Endothelial cell of umbilical vein (primary cell): Measurements from ENCODE around the gene PRDM16. TPM values are rescaled to one million over a fixed set of nuclear protein-coding genes. Genes with fewer than 3 reads are reported as not detected.

ENCODE experiments used
- BruUV-seq: library from RNA; stranded (reverse); fragments of 400-500 nt; replicated peaks from 2 replicates; lab custom pipeline; 2021; lab: Mats Ljungman, UMichigan
- CTCF ChIA-PET: fragments of 300-600, 350-600 bp; sonication (Branson Sonifier 250); formaldehyde crosslinking; loops from one replicate; lab custom pipeline; 2021; ENCODE audit warnings: antibody characterized with exemption, inconsistent platforms; lab: Charles Lee
- POLR2A ChIA-PET: fragments of 300-600, 350-600 bp; sonication (Branson Sonifier 250); formaldehyde crosslinking; loops from one replicate; lab custom pipeline; 2021; ENCODE audit warnings: antibody characterized with exemption, inconsistent platforms; lab: Charles Lee
- DNase-seq: peaks from one replicate; pipeline ENCODE4 v3.0.0-alpha.2; 2011; ENCODE audit warnings: low read depth, low spot score
- FAIRE-seq: peaks from 2 replicates; lab custom pipeline; 2011; peaks lifted over from hg19 to GRCh38; lab: Jason Lieb, UNC
- H2AFZ ChIP-seq: 2 replicates; pipeline ENCODE4 v1.6.0; 2012; ENCODE audit warnings: low read depth, low read length, control low read depth, inconsistent platforms
- H3K27ac ChIP-seq: 2 replicates; pipeline ENCODE4 v1.5.1; 2011; ENCODE audit warnings: low read depth, mild to moderate bottlenecking, control low read depth, low read length, moderate library complexity; ENCODE audit not compliant: insufficient read depth
- H3K27me3 ChIP-seq, 2 experiments: 2 replicates each; pipeline versions ENCODE4 v1.6.0 to v1.6.1; 2011; ENCODE audit warnings: low read length in 2 of 2, mixed read lengths in 1 of 2; ENCODE audit not compliant: control insufficient read depth in 2 of 2, insufficient read depth in 2 of 2
- H3K36me3 ChIP-seq, 2 experiments: 2 replicates in 1 of 2; 3 replicates in 1 of 2; pipeline ENCODE4 v1.5.1; 2011; ENCODE audit warnings: low read length in 2 of 2, mild to moderate bottlenecking in 1 of 2, moderate library complexity in 1 of 2; ENCODE audit not compliant: control insufficient read depth in 2 of 2, insufficient read depth in 2 of 2; ENCODE audit errors: extremely low read depth in 1 of 2
- H3K4me1 ChIP-seq: 3 replicates; pipeline ENCODE4 v1.5.1; 2011; ENCODE audit warnings: mild to moderate bottlenecking, low read length; ENCODE audit not compliant: control insufficient read depth, insufficient read depth; ENCODE audit errors: extremely low read depth
- H3K4me2 ChIP-seq: 2 replicates; pipeline ENCODE4 v1.6.1; 2011; ENCODE audit warnings: low read length, control low read depth, mixed read lengths; ENCODE audit not compliant: insufficient read depth
- H3K4me3 ChIP-seq, 3 experiments: fragments of 200-600 bp in 1 of 3; sonication (generic), shearing (Covaris generic) in 1 of 3; replicated peaks in 1 of 3; 2 replicates each; pipeline ENCODE4 v1.5.1; 2011 to 2016; ENCODE audit warnings: control low read depth in 3 of 3, low read length in 3 of 3, mild to moderate bottlenecking in 2 of 3, inconsistent platforms in 1 of 3, low read depth in 1 of 3, moderate library complexity in 1 of 3; ENCODE audit not compliant: insufficient read depth in 1 of 3
- H3K79me2 ChIP-seq: 2 replicates; pipeline ENCODE4 v1.6.0; 2012; ENCODE audit warnings: low read length, inconsistent platforms; ENCODE audit not compliant: control insufficient read depth, insufficient read depth
- H3K9ac ChIP-seq: replicated peaks from 2 replicates; pipeline ENCODE3; 2011; ENCODE audit warnings: low read length, control low read depth; ENCODE audit not compliant: insufficient read depth; ENCODE audit errors: extremely low read depth
- H3K9me1 ChIP-seq: replicated peaks from 3 replicates; pipeline ENCODE4 v1.6.0; 2011; ENCODE audit warnings: mild to moderate bottlenecking, low read length; ENCODE audit not compliant: control insufficient read depth, insufficient read depth; ENCODE audit errors: extremely low read depth
- H3K9me3 ChIP-seq: replicated peaks from 2 replicates; pipeline ENCODE4 v1.5.1; 2012; ENCODE audit warnings: low read length, inconsistent platforms; ENCODE audit not compliant: control insufficient read depth, insufficient read depth
- H4K20me1 ChIP-seq: replicated peaks from 2 replicates; pipeline ENCODE3; 2011; ENCODE audit warnings: mild to moderate bottlenecking, low read length; ENCODE audit not compliant: control insufficient read depth, insufficient read depth; ENCODE audit errors: extremely low read depth
- EZH2 ChIP-seq: IDR thresholded peaks from 2 replicates; pipeline ENCODE4 v1.6.1; 2012; ENCODE audit warnings: borderline replicate concordance, low read depth, mild to moderate bottlenecking, moderate library complexity, low read length, inconsistent platforms; ENCODE audit not compliant: severe bottlenecking
- FOS ChIP-seq: IDR thresholded peaks from 2 replicates; pipeline ENCODE4 v1.6.1; 2011; ENCODE audit warnings: mild to moderate bottlenecking, low read length, moderate library complexity, borderline replicate concordance; ENCODE audit not compliant: insufficient read depth
- GATA2 ChIP-seq: IDR thresholded peaks from 2 replicates; pipeline ENCODE4 v1.7.0; 2011; ENCODE audit warnings: low read depth, mild to moderate bottlenecking, moderate library complexity, mixed read lengths, low read length; ENCODE audit not compliant: insufficient read length, insufficient read depth
- JUN ChIP-seq: IDR thresholded peaks from 2 replicates; pipeline ENCODE4 v1.6.1; 2011; ENCODE audit warnings: borderline replicate concordance, low read depth; ENCODE audit not compliant: insufficient read length, insufficient read depth
- MYC ChIP-seq: IDR thresholded peaks from one replicate; pipeline ENCODE4 v1.6.1; 2011; ENCODE audit warnings: mild to moderate bottlenecking, low read depth, low read length
- POLR2A ChIP-seq: IDR thresholded peaks from 2 replicates; pipeline ENCODE4 v1.6.1; 2012; ENCODE audit warnings: low read depth, mild to moderate bottlenecking, control low read depth, low read length
- POLR2AphosphoS5 ChIP-seq: IDR thresholded peaks from 2 replicates; pipeline ENCODE4 v1.6.1; 2012; ENCODE audit warnings: low read depth, mild to moderate bottlenecking, control low read depth, low read length, moderate library complexity; ENCODE audit not compliant: insufficient read depth
- dilution Hi-C: fragments of 300-500 bp; cut with MboI; formaldehyde crosslinking; loops from one replicate; pipeline ENCODE4 v1.15.0; 2019; ENCODE audit warnings: low sequenced_read_pairs; ENCODE audit not compliant: extremely low pct_ligation_motif_present
- intact Hi-C: fragments of 100-400 bp; cut with micrococcal nuclease; formaldehyde crosslinking; loops from one replicate; pipeline ENCODE4 v1.10.0; 2022
- polyA plus RNA-seq, 4 experiments: library from polyadenylated mRNA; depleted of rRNA in 3 of 4; stranded (reverse) in 3 of 4; unstranded in 1 of 4; fragments of >200 nt; gene quantifications; 2 replicates each; pipeline versions ENCODE4 v1.2.1 to v1.2.3, GENCODE V29; 2011 to 2012; ENCODE audit warnings: missing spikeins in 1 of 4
- total RNA-seq: library from RNA; stranded (reverse); gene quantifications from 2 replicates; pipeline ENCODE4 v1.2.3, GENCODE V29; 2021
- TF ChIP-seq, protein P1 (sequence below), 2 donors: IDR thresholded peaks; 1 replicate in 1 of 2; 2 replicates in 1 of 2; pipeline ENCODE4 v1.5.1; 2011; ENCODE audit warnings: low read length in 2 of 2, mild to moderate bottlenecking in 2 of 2, moderate library complexity in 2 of 2, control low read depth in 1 of 2, inconsistent platforms in 1 of 2, low read depth in 1 of 2; ENCODE audit not compliant: insufficient read depth in 1 of 2; ENCODE audit errors: extremely low read depth in 1 of 2
- TF ChIP-seq, protein P2 (sequence below): IDR thresholded peaks from 2 replicates; pipeline ENCODE4 v1.6.1; 2011; ENCODE audit not compliant: insufficient read depth, insufficient read length

The PRDM16 gene
- total and polyA plus RNA-seq, 2 donors (not counting 3 experiments of a cell fraction or from before 2014, with no cell fraction given) = not detected

DNA sequence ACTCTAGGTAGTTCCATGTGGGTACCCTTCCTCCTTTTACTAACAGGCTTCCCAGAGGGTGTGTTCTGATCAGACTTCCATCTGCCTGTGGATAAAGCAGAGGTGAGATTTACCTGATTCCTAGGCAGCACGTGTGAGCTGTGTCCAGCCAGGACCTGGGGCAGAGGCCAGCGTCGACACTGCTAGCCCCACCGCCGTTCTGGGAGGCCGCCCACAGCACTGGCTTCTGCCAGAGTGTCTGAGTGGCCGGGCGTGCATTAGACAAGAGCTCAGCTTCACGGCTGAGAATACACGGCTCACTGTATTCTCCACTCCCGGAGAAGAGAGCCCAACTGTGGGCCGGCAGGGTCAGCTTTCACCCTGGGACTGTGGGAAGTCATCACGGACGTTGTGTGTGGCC is 82.5 kb downstream of the PRDM16 start:
- ChIA-PET POLR2A (no interaction called here), CTCF (no interaction called here)
- no peaks in the 10 kb centered on the region for H3K9me3 ChIP-seq
- intact Hi-C loops = no loop called here
- H3K4me1 ChIP-seq = no peaks in the 10 kb centered on the region
- no peak overlapping the region for H2AFZ ChIP-seq
- no peak overlapping the region for H3K4me3 ChIP-seq
- no TSS peak for BruUV-seq
- no peak for TF ChIP-seq GATA2
- no peak for TF ChIP-seq POLR2A
- TF ChIP-seq FOS = no peak
- TF ChIP-seq, protein P1, sequence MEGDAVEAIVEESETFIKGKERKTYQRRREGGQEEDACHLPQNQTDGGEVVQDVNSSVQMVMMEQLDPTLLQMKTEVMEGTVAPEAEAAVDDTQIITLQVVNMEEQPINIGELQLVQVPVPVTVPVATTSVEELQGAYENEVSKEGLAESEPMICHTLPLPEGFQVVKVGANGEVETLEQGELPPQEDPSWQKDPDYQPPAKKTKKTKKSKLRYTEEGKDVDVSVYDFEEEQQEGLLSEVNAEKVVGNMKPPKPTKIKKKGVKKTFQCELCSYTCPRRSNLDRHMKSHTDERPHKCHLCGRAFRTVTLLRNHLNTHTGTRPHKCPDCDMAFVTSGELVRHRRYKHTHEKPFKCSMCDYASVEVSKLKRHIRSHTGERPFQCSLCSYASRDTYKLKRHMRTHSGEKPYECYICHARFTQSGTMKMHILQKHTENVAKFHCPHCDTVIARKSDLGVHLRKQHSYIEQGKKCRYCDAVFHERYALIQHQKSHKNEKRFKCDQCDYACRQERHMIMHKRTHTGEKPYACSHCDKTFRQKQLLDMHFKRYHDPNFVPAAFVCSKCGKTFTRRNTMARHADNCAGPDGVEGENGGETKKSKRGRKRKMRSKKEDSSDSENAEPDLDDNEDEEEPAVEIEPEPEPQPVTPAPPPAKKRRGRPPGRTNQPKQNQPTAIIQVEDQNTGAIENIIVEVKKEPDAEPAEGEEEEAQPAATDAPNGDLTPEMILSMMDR (IDR thresholded peaks at IDR 0.05; ENCODE audit: extremely low read depth in 1 of 2, insufficient read depth in 1 of 2, low read depth in 1 of 2, low read length in 2 of 2) = no peak
- TF ChIP-seq POLR2AphosphoS5 = no peak
- TF ChIP-seq JUN = no peak
- TF ChIP-seq EZH2 = no peak
- TF ChIP-seq, protein P2, sequence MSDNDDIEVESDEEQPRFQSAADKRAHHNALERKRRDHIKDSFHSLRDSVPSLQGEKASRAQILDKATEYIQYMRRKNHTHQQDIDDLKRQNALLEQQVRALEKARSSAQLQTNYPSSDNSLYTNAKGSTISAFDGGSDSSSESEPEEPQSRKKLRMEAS = no peak
- no peak for TF ChIP-seq MYC
- FAIRE-seq (no peak), DNase-seq (no peak)
- no peaks in the 10 kb centered on the region for H4K20me1 ChIP-seq
- H3K27ac ChIP-seq = no peak overlapping the region
- no peaks in the 10 kb centered on the region for H3K36me3 ChIP-seq
- H3K27me3 ChIP-seq = peaks cover 1 to 5% of the 10 kb centered on the region in 2 experiments
- dilution Hi-C loops = no loop called here
- H3K4me2 ChIP-seq = no peak overlapping the region
- H3K9ac ChIP-seq = no peak overlapping the region
- no peaks in the 10 kb centered on the region for H3K9me1 ChIP-seq
- H3K79me2 ChIP-seq = no peaks in the 10 kb centered on the region
